GM23338 (cell line): ENCODE measurements around the gene ZNF675. TPM values are rescaled to one million over a fixed set of nuclear protein-coding genes. Genes with fewer than 3 reads are reported as not detected.
"Not testable (repeated sequence)": the region's sequence is repeated elsewhere in the genome, so short reads cannot be mapped to it uniquely, and the experiment has no call there.

Experiments used
- ATAC-seq: fragments of 200-7000 bp; cut with Tn5 transposase; 3 replicates; pipeline ENCODE4 v1.9.1; 2020
- DNase-seq: peaks from one replicate; pipeline ENCODE4 v3.0.0-alpha.2; 2015; ENCODE audit warnings: low spot score
- H2AFZ ChIP-seq: fragments of 200-600 bp; sonication (generic); 2 replicates; pipeline ENCODE4 v1.8.0; 2016; ENCODE audit warnings: antibody characterized with exemption, mild to moderate bottlenecking, moderate library complexity
- H3F3A ChIP-seq: fragments of 200-600 bp; sonication (generic); replicated peaks from 2 replicates; pipeline ENCODE4 v1.8.0; 2017; ENCODE audit warnings: antibody characterized with exemption, mixed run types, low read depth
- H3K27ac ChIP-seq: fragments of 200-600 bp; sonication (generic); 2 replicates; pipeline ENCODE4 v1.6.1; 2016; ENCODE audit warnings: low read depth
- H3K27me3 ChIP-seq: fragments of 200-600 bp; sonication (generic); 2 replicates; pipeline ENCODE4 v1.8.0; 2016; ENCODE audit warnings: mild to moderate bottlenecking, mixed run types, moderate library complexity; ENCODE audit not compliant: insufficient read depth
- H3K36me3 ChIP-seq: fragments of 200-600 bp; sonication (generic); 2 replicates; pipeline ENCODE4 v1.8.0; 2016; ENCODE audit warnings: mild to moderate bottlenecking; ENCODE audit not compliant: insufficient read depth
- H3K4me1 ChIP-seq: fragments of 200-600 bp; sonication (generic); 2 replicates; pipeline ENCODE4 v1.8.0; 2016; ENCODE audit warnings: mild to moderate bottlenecking, moderate library complexity; ENCODE audit not compliant: insufficient read depth
- H3K4me2 ChIP-seq: fragments of 200-600 bp; sonication (generic); 2 replicates; pipeline ENCODE4 v1.7.1; 2017; ENCODE audit warnings: mixed run types
- H3K4me3 ChIP-seq: fragments of 200-600 bp; sonication (generic); 2 replicates; pipeline ENCODE4 v1.6.1; 2016; ENCODE audit warnings: mixed run types
- H3K79me2 ChIP-seq: fragments of 200-600 bp; sonication (generic); replicated peaks from 2 replicates; pipeline ENCODE4 v1.8.0; 2017; ENCODE audit warnings: mild to moderate bottlenecking; ENCODE audit not compliant: insufficient read depth
- H3K9me2 ChIP-seq: fragments of 200-600 bp; sonication (generic); 2 replicates; pipeline ENCODE4 v1.8.0; 2017; ENCODE audit not compliant: insufficient read depth
- H4K20me1 ChIP-seq: fragments of 200-600 bp; sonication (generic); replicated peaks from 2 replicates; pipeline ENCODE4 v1.8.0; 2017; ENCODE audit warnings: mild to moderate bottlenecking; ENCODE audit not compliant: insufficient read depth
- H3K27ac Mint-ChIP-seq: 2 replicates; pipeline ENCODE4 v1.8.0; 2020; ENCODE audit warnings: inconsistent platforms, mild to moderate bottlenecking, moderate library complexity, mixed read lengths
- H3K27me3 Mint-ChIP-seq: 3 replicates; pipeline ENCODE4 v1.8.0; 2022; ENCODE audit warnings: low read depth, mild to moderate bottlenecking, moderate library complexity, mixed read lengths, inconsistent platforms; ENCODE audit not compliant: insufficient read depth, poor library complexity
- H3K36me3 Mint-ChIP-seq: 3 replicates; pipeline ENCODE4 v1.8.0; 2021; ENCODE audit warnings: low read depth, mild to moderate bottlenecking, inconsistent platforms, moderate library complexity, mixed read lengths
- H3K4me1 Mint-ChIP-seq: 3 replicates; pipeline ENCODE4 v1.8.0; 2020; ENCODE audit warnings: mild to moderate bottlenecking, inconsistent platforms, mixed read lengths
- H3K4me3 Mint-ChIP-seq: 3 replicates; pipeline ENCODE4 v1.8.0; 2021; ENCODE audit warnings: moderate library complexity, mild to moderate bottlenecking, inconsistent platforms, mixed read lengths
- H3K9me3 Mint-ChIP-seq: 3 replicates; pipeline ENCODE4 v1.8.0; 2020; ENCODE audit warnings: moderate library complexity, mild to moderate bottlenecking, inconsistent platforms, mixed read lengths
- CTCF ChIP-seq, 2 experiments: fragments of 200-600 bp in 1 of 2; sonication (generic) in 1 of 2; conservative IDR thresholded peaks; 2 replicates each; pipeline versions ENCODE4 v1.5.1 to v1.6.1; 2016 to 2017; ENCODE audit warnings: antibody characterized with exemption in 2 of 2, low read depth in 2 of 2, mild to moderate bottlenecking in 2 of 2, moderate library complexity in 1 of 2
- NANOG ChIP-seq: IDR thresholded peaks from 2 replicates; pipeline ENCODE4 v1.6.1; 2016; ENCODE audit warnings: antibody characterized with exemption, borderline replicate concordance
- polyA plus RNA-seq: library from polyadenylated mRNA; unstranded; fragments of >200 nt; fragmentation: Nextera tagmentation; extraction: Ambion mirVana; gene quantifications from 2 replicates; pipeline ENCODE4 v1.2.1, GENCODE V29; 2016
- total RNA-seq: library from RNA; depleted of rRNA; stranded (reverse); fragments of >200 nt; shearing (Covaris generic); gene quantifications from 2 replicates; pipeline ENCODE4 v1.2.3, GENCODE V29; 2014; rRNA removed

Gene ZNF675
- total and polyA plus RNA-seq, 2 experiments from 2014 or later = 20.2 to 37.8 TPM

- H4K20me1 ChIP-seq = peaks cover 21% of the 10 kb centered on the region
- H2AFZ ChIP-seq = no peak overlapping the region
- H3K27me3 ChIP-seq = no peaks in the 10 kb centered on the region
- ATAC-seq = peak; percentile 87
- peak; percentile 56 for DNase-seq
- H3K27me3 Mint-ChIP-seq = peaks cover 13% of the 10 kb centered on the region
- peak overlapping the region; percentile 88; the same call in 1 of the 2 replicates for H3K27ac Mint-ChIP-seq
- 0 out of 2 replicates have a peak, but pooled peaks cover 3% of the 10 kb centered on the region for H3K9me2 ChIP-seq
- peaks cover 51% of the 10 kb centered on the region for H3K9me3 Mint-ChIP-seq
- H3K36me3 Mint-ChIP-seq = peaks cover 94% of the 10 kb centered on the region
- H3K4me3 Mint-ChIP-seq = peak overlapping the region; percentile 37; the same call in 2 of the 3 replicates
- TF ChIP-seq NANOG (peak; percentile 80), CTCF (conservative IDR thresholded peaks at IDR 0.05; ENCODE audit: low read depth in 2 of 2) (no peak)
- peak overlapping the region; percentile 62 for H3K27ac ChIP-seq
- H3K36me3 ChIP-seq = peaks cover 39% of the 10 kb centered on the region
- H3K4me2 ChIP-seq = peak overlapping the region; percentile 56
- peaks cover 5% of the 10 kb centered on the region for H3K4me1 ChIP-seq
- H3K4me3 ChIP-seq = peak overlapping the region; percentile 8; the same call in 1 of the 2 replicates
- peaks cover 39% of the 10 kb centered on the region for H3K4me1 Mint-ChIP-seq
- peaks cover 68% of the 10 kb centered on the region for H3K79me2 ChIP-seq
- H3F3A ChIP-seq = peaks cover 4% of the 10 kb centered on the region; the same call in 1 of the 2 replicates
Observed at GRCh38 chr19:23665651-23666410, 21.2 kb downstream of the ZNF675 start.

DNA sequence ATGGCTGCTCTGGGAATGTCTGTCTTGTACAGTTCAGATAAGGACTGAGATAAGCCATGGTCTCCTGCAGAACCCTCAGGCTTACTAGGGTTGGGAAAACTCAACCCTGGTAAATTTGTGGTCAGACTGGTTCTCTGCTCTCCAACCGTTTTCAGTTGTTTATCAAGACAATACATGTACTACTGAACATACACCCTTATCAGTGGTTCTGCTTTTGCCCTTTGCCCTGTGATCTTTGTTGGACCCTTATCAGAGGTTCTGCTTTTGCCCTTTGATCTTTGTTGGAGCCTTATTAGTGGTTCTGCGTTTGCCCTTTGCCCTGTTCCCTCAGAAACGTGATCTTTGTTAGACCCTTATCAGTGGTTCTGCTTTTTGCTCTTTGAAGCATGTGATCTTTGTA, 37.2 kb downstream of the ZNF675 start:
- not testable (repeated sequence) for H3K4me2 ChIP-seq, H3K9me2 ChIP-seq, H3K27ac Mint-ChIP-seq, H3K4me1 Mint-ChIP-seq, H4K20me1 ChIP-seq, ATAC-seq, H3K27me3 ChIP-seq, H3F3A ChIP-seq, H3K27me3 Mint-ChIP-seq, DNase-seq, H3K4me3 Mint-ChIP-seq, H3K4me1 ChIP-seq, H3K27ac ChIP-seq, H2AFZ ChIP-seq, H3K79me2 ChIP-seq, H3K4me3 ChIP-seq
- peaks cover 12% of the 10 kb centered on the region; the same call in 1 of the 2 replicates for H3K36me3 ChIP-seq
- H3K36me3 Mint-ChIP-seq = peaks cover 34% of the 10 kb centered on the region
- H3K9me3 Mint-ChIP-seq = peaks cover 46% of the 10 kb centered on the region

Other genes with a start within 250 kb of the ZNF675 start
- 16.8 and 25.1 TPM in 2 replicates for gene ZNF681, start 71.7 kb upstream of the ZNF675 start, total RNA-seq
- gene ZNF681, start 71.7 kb upstream of the ZNF675 start, polyA plus RNA-seq = 8.4 and 9.4 TPM in 2 replicates
- gene ZNF726, start 227.7 kb upstream of the ZNF675 start, total RNA-seq = 0.58 and 0.66 TPM in 2 replicates
- 0.48 TPM in 1 of 2 replicates, not detected in the other for gene ZNF726, start 227.7 kb upstream of the ZNF675 start, polyA plus RNA-seq